ENCODE measurements around the gene MAP3K12. TPM values are rescaled to one million over a fixed set of nuclear protein-coding genes. Genes with fewer than 3 reads are reported as not detected.
A peak's percentile ranks its signal among the peaks of the same experiment; 100 is the strongest.

Gene MAP3K12
- polyA plus RNA-seq, 3 donors: 1.7 to 31.4 (median 2.0) TPM

DNA sequence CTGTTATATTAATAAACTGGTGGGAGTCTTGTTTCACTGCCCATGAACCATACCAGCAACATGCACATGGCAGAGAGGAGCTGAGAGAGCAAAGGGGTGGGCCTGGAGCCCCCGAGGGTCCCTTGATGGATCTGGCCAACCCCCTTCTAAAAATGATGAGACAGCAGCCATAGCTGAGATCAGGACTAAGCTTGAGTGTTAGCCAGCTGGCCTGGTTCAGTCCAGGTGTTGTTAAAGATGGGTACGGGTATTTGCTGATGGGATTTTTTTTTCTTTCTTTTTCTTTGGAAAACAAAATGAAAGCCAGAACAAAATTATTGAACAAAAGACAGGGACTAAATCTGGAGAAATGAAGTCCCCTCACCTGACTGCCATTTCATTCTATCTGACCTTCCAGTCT, 31.4 kb downstream of the MAP3K12 start:
- H3K4me3 Mint-ChIP-seq: no peak overlapping the region
- Histone ChIP-seq H4K20me1 (ENCODE audit: insufficient read depth, low read length) (peaks cover 95% of the 10 kb centered on the region), H3K27me3 (ENCODE audit: control insufficient read depth in 2 of 2, insufficient read depth in 2 of 2, low read length in 2 of 2) (no peaks in the 10 kb centered on the region), H3K36me3 (replicated peaks in 1 of 2; ENCODE audit: control insufficient read depth in 1 of 2, insufficient read depth in 2 of 2, low read length in 2 of 2) (peaks cover 99% of the 10 kb centered on the region in 2 donors), H3K27ac (ENCODE audit: low read depth in 1 of 2, low read length in 2 of 2) (no peak overlapping the region), H3K9me3 (replicated peaks in 1 of 2; ENCODE audit: control insufficient read depth in 1 of 2, insufficient read depth in 1 of 2, low read length in 2 of 2) (no peaks in the 10 kb centered on the region), H3K9ac (ENCODE audit: insufficient read depth, low read length, poor library complexity, severe bottlenecking) (no peak overlapping the region), H3K4me2 (replicated peaks; ENCODE audit: extremely low read depth, low read length, poor library complexity, severe bottlenecking) (no peak overlapping the region), H3K79me2 (ENCODE audit: insufficient read depth, low read length) (peaks cover 90% of the 10 kb centered on the region), H3K4me1 (ENCODE audit: control insufficient read depth in 1 of 2, insufficient read depth in 2 of 2, low read length in 2 of 2) (no peaks in the 10 kb centered on the region), H3K4me3 (replicated peaks in 1 of 3; ENCODE audit: low read depth in 2 of 3, low read length in 3 of 3) (no peak overlapping the region), H2AFZ (ENCODE audit: insufficient read depth, low read depth, low read length, poor library complexity, severe bottlenecking) (no peak overlapping the region)
- peaks cover 88 to 98% of the 10 kb centered on the region in 2 donors for H3K36me3 Mint-ChIP-seq
- H3K9me3 Mint-ChIP-seq: no peaks in the 10 kb centered on the region
- H3K4me1 Mint-ChIP-seq: no peaks in the 10 kb centered on the region
- DNase-seq: no peak
- intact Hi-C loops (cut with micrococcal nuclease): no loop called here
- H3K27ac Mint-ChIP-seq: peak overlapping the region in 3 of 7 donors; percentile 33 to 64 (median 50)
- peaks cover 0 to 2% (median 0%) of the 10 kb centered on the region in 3 donors for H3K27me3 Mint-ChIP-seq (ENCODE audit: low read depth in 3 of 3)
- 100% methylated on average over 1 of the region's 2 CpGs for WGBS (ENCODE audit: insufficient coverage)
- TF ChIP-seq, protein P1, sequence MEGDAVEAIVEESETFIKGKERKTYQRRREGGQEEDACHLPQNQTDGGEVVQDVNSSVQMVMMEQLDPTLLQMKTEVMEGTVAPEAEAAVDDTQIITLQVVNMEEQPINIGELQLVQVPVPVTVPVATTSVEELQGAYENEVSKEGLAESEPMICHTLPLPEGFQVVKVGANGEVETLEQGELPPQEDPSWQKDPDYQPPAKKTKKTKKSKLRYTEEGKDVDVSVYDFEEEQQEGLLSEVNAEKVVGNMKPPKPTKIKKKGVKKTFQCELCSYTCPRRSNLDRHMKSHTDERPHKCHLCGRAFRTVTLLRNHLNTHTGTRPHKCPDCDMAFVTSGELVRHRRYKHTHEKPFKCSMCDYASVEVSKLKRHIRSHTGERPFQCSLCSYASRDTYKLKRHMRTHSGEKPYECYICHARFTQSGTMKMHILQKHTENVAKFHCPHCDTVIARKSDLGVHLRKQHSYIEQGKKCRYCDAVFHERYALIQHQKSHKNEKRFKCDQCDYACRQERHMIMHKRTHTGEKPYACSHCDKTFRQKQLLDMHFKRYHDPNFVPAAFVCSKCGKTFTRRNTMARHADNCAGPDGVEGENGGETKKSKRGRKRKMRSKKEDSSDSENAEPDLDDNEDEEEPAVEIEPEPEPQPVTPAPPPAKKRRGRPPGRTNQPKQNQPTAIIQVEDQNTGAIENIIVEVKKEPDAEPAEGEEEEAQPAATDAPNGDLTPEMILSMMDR (IDR thresholded peaks at IDR 0.05): no peak

DNA sequence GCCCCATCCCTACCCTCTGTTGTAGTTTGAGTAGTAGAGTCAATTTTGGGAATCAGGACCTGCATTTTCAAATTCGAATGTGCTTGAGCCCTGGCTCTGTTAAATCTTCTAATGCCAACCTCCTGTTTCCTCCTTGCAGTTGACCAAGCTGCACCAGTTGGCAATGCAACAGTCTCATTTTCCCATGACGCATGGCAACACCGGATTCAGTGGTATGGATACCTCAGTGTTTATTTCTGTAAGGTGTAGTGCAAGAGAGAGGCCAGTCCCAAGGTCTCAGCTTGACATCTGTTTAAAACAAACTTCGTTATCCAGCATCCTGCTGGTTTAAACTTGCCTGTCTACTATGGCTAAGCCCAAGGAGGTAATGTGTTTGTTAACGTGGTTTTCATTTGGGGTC, 32.2 kb downstream of the MAP3K12 start:
- WGBS (ENCODE audit: insufficient coverage): 100% methylated on average over 2 of the region's 5 CpGs
- Mint-ChIP-seq H3K36me3 (peaks cover 90 to 98% of the 10 kb centered on the region in 2 donors), H3K4me1 (no peaks in the 10 kb centered on the region), H3K4me3 (no peak overlapping the region), H3K9me3 (no peaks in the 10 kb centered on the region), H3K27me3 (ENCODE audit: low read depth in 3 of 3) (peaks cover 0 to 2% (median 0%) of the 10 kb centered on the region in 3 donors), H3K27ac (peak overlapping the region in 1 of 7 donors; percentile 50)
- Histone ChIP-seq H4K20me1 (ENCODE audit: insufficient read depth, low read length) (peaks cover 95% of the 10 kb centered on the region), H3K27me3 (ENCODE audit: control insufficient read depth in 2 of 2, insufficient read depth in 2 of 2, low read length in 2 of 2) (no peaks in the 10 kb centered on the region), H2AFZ (ENCODE audit: insufficient read depth, low read depth, low read length, poor library complexity, severe bottlenecking) (no peak overlapping the region), H3K9me3 (replicated peaks in 1 of 2; ENCODE audit: control insufficient read depth in 1 of 2, insufficient read depth in 1 of 2, low read length in 2 of 2) (no peaks in the 10 kb centered on the region), H3K4me3 (replicated peaks in 1 of 3; ENCODE audit: low read depth in 2 of 3, low read length in 3 of 3) (no peak overlapping the region), H3K36me3 (replicated peaks in 1 of 2; ENCODE audit: control insufficient read depth in 1 of 2, insufficient read depth in 2 of 2, low read length in 2 of 2) (peaks cover 99% of the 10 kb centered on the region in 2 donors), H3K79me2 (ENCODE audit: insufficient read depth, low read length) (peaks cover 90% of the 10 kb centered on the region), H3K27ac (ENCODE audit: low read depth in 1 of 2, low read length in 2 of 2) (no peak overlapping the region), H3K9ac (ENCODE audit: insufficient read depth, low read length, poor library complexity, severe bottlenecking) (no peak overlapping the region), H3K4me2 (replicated peaks; ENCODE audit: extremely low read depth, low read length, poor library complexity, severe bottlenecking) (no peak overlapping the region), H3K4me1 (ENCODE audit: control insufficient read depth in 1 of 2, insufficient read depth in 2 of 2, low read length in 2 of 2) (no peaks in the 10 kb centered on the region)
- intact Hi-C loops (cut with micrococcal nuclease): no loop called here
- TF ChIP-seq, protein P1 (IDR thresholded peaks at IDR 0.05): no peak
- DNase-seq: no peak
